HEK293 (cell line): ENCODE data around the gene KDM6A.

ENCODE experiments used
- CTCF ChIA-PET: fragments of 350-600 bp; formaldehyde crosslinking; extraction: SDS; loops from one replicate; lab custom pipeline; 2021; ENCODE audit warnings: antibody characterized with exemption; lab: Yijun Ruan, JAX
- POLR2A ChIA-PET: fragments of 300-600 bp; formaldehyde crosslinking; extraction: SDS; loops from one replicate; lab custom pipeline; 2020; ENCODE audit warnings: antibody characterized with exemption, inconsistent platforms; lab: Yijun Ruan, JAX
- H3K27ac ChIP-seq: fragments of 200-500 bp; sonication (Bioruptor generic); 2 replicates; pipeline ENCODE4 v1.5.1; 2014; ENCODE audit warnings: low read depth, low read length, control low read depth, inconsistent platforms; ENCODE audit errors: extremely low read depth
- H3K36me3 ChIP-seq, 2 experiments: fragments of 200-500 bp in 1 of 2; sonication (Bioruptor generic) in 1 of 2; 1 replicate in 1 of 2; 2 replicates in 1 of 2; pipeline ENCODE4 v1.5.1; 2014 to 2017; ENCODE audit warnings: inconsistent platforms in 2 of 2, low read length in 2 of 2; ENCODE audit not compliant: control insufficient read depth in 2 of 2, insufficient read depth in 1 of 2
- H3K4me1 ChIP-seq: fragments of 200-500 bp; sonication (Bioruptor generic); 2 replicates; pipeline ENCODE4 v1.5.1; 2014; ENCODE audit warnings: mild to moderate bottlenecking, low read length, inconsistent platforms; ENCODE audit not compliant: control insufficient read depth, insufficient read depth
- H3K4me3 ChIP-seq: 2 replicates; pipeline ENCODE4 v1.5.1; 2011; ENCODE audit warnings: low read depth, mild to moderate bottlenecking, control low read depth, low read length, moderate library complexity
- H3K9me3 ChIP-seq: fragments of 200-500 bp; sonication (Bioruptor generic); 2 replicates; pipeline ENCODE4 v1.5.1; 2014; ENCODE audit warnings: low read depth, low read length, inconsistent platforms; ENCODE audit not compliant: control insufficient read depth, insufficient read depth
- BCL11B ChIP-seq: fragments of 450-650 bp; formaldehyde crosslinking; IDR thresholded peaks from 2 replicates; pipeline ENCODE4 v1.5.1; 2016; ENCODE audit warnings: low read depth, missing biosample characterization, missing genetic modification characterization
- BCL6B ChIP-seq: fragments of 450-650 bp; formaldehyde crosslinking; IDR thresholded peaks from 2 replicates; pipeline ENCODE4 v1.5.1; 2017; ENCODE audit warnings: missing biosample characterization, missing genetic modification characterization
- EGR2 ChIP-seq: fragments of 450-650 bp; formaldehyde crosslinking; IDR thresholded peaks from 2 replicates; pipeline ENCODE4 v1.5.1; 2016; ENCODE audit warnings: low read depth, missing biosample characterization, missing genetic modification characterization
- HOXC10 ChIP-seq: sonication (generic); formaldehyde crosslinking; IDR thresholded peaks from 2 replicates; pipeline ENCODE4 v1.8.1; 2023; ENCODE audit warnings: mild to moderate bottlenecking, missing genetic modification reagents
- SCRT1 ChIP-seq: fragments of 450-650 bp; formaldehyde crosslinking; IDR thresholded peaks from 2 replicates; pipeline ENCODE4 v1.5.1; 2016; ENCODE audit warnings: missing biosample characterization, missing genetic modification characterization, borderline replicate concordance
- SETDB1 ChIP-seq: IDR thresholded peaks from one replicate; pipeline ENCODE4 v1.6.1; 2017; ENCODE audit warnings: mild to moderate bottlenecking, low read length, moderate library complexity, mixed read lengths; ENCODE audit not compliant: insufficient read length
- YY1 ChIP-seq: fragments of 450-650 bp; formaldehyde crosslinking; IDR thresholded peaks from 2 replicates; pipeline ENCODE4 v1.5.1; 2018; ENCODE audit warnings: missing biosample characterization, missing genetic modification characterization
- ZBTB11 ChIP-seq: fragments of 450-650 bp; formaldehyde crosslinking; conservative IDR thresholded peaks from 2 replicates; pipeline ENCODE4 v1.5.1; 2016; ENCODE audit warnings: low read depth, missing biosample characterization, missing genetic modification characterization
- ZNF132 ChIP-seq: fragments of 450-650 bp; formaldehyde crosslinking; IDR thresholded peaks from 2 replicates; pipeline ENCODE4 v1.5.1; 2017; ENCODE audit warnings: missing biosample characterization, missing genetic modification characterization, borderline replicate concordance
- ZNF211 ChIP-seq: fragments of 450-650 bp; formaldehyde crosslinking; IDR thresholded peaks from 2 replicates; pipeline ENCODE4 v1.5.1; 2016; ENCODE audit warnings: low read depth, missing biosample characterization, missing genetic modification characterization
- ZNF280D ChIP-seq: fragments of 450-650 bp; formaldehyde crosslinking; IDR thresholded peaks from 2 replicates; pipeline ENCODE4 v1.5.1; 2016; ENCODE audit warnings: missing biosample characterization, missing genetic modification characterization
- ZNF561 ChIP-seq: fragments of 450-650 bp; IDR thresholded peaks from 2 replicates; pipeline ENCODE4 v1.5.1; 2018; ENCODE audit warnings: missing biosample characterization, missing genetic modification characterization, borderline replicate concordance
- ZNF610 ChIP-seq: fragments of 450-650 bp; formaldehyde crosslinking; IDR thresholded peaks from 2 replicates; pipeline ENCODE4 v1.5.1; 2016; ENCODE audit warnings: missing biosample characterization, missing genetic modification characterization, borderline replicate concordance
- ZNF624 ChIP-seq: fragments of 450-650 bp; formaldehyde crosslinking; IDR thresholded peaks from 2 replicates; pipeline ENCODE4 v1.5.1; 2017; ENCODE audit warnings: missing biosample characterization, missing genetic modification characterization
- ZNF837 ChIP-seq: fragments of 450-650 bp; formaldehyde crosslinking; IDR thresholded peaks from 2 replicates; pipeline ENCODE4 v1.5.1; 2016; ENCODE audit warnings: missing biosample characterization, missing genetic modification characterization
- ZXDB ChIP-seq: fragments of 450-650 bp; formaldehyde crosslinking; IDR thresholded peaks from 2 replicates; pipeline ENCODE4 v1.5.1; 2016; ENCODE audit warnings: missing biosample characterization, missing genetic modification characterization
- TF ChIP-seq, protein P1 (sequence below): IDR thresholded peaks from 2 replicates; pipeline ENCODE4 v1.6.1; 2011; ENCODE audit warnings: mild to moderate bottlenecking, low read depth, low read length, borderline replicate concordance
- TF ChIP-seq, protein P2 (sequence below): fragments of 450-650 bp; formaldehyde crosslinking; conservative IDR thresholded peaks from 2 replicates; pipeline ENCODE4 v1.5.1; 2016; ENCODE audit warnings: low read depth, missing biosample characterization, missing genetic modification characterization

The KDM6A gene

DNA sequence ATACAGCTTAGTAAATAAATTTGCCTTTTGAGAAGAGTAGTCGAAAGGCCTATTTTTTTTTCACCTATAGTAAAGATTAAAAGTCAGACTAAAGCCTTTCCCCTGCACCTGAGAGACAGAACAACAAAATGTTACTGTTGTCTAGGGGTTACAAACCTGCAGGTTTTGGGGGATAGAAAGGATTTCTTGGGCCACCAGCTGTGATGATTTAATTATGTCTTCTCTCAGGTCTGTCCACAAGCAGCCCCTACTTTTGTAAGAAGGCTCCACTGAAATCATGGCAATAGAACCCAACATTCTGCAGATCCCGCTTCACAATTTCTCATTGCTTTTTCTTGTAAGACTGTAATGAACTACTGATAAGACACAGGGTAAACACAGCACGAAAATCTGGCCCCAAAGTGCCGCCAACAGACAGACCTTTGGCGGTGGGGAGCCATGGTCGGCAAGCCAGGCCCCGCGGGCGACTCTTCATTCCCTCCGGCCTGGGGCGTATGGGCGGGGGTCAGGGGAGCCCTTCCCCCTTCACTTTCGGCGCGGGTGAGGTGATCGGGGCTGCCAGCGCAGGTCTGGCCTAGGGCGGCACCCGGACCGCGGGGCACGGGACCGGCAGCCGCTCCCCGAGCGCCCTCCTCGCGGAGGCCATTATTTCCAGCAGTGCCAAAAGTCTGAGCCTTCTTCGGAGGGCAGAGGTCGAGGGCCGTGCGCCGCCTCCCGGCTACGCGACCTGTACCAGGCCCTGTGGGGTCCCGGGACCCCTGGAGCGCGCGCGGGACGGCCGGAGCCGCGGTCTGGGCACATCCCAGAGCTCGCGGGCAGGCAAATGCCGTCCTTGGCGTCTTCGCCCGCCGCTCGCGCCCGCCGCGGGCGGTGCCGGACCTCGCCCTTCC is 812 bp upstream of the KDM6A start (continued):
- no peak for TF ChIP-seq BCL6B (tag by site-specific recombination)
- TF ChIP-seq ZNF280D (tag by site-specific recombination), result no peak
- TF ChIP-seq ZNF132, result no peak
- TF ChIP-seq ZNF624 (tag by site-specific recombination), result no peak
- TF ChIP-seq SCRT1 (tag by site-specific recombination), result no peak
- TF ChIP-seq ZNF610 (tag by site-specific recombination), result no peak; the same call in 1 of the 2 replicates
- no peak for TF ChIP-seq ZNF837 (tag by site-specific recombination)
- no peak for TF ChIP-seq ZNF211 (tag by site-specific recombination)
- no peak for TF ChIP-seq ZNF561 (tag by site-specific recombination)
- TF ChIP-seq SETDB1, result no peak

DNA sequence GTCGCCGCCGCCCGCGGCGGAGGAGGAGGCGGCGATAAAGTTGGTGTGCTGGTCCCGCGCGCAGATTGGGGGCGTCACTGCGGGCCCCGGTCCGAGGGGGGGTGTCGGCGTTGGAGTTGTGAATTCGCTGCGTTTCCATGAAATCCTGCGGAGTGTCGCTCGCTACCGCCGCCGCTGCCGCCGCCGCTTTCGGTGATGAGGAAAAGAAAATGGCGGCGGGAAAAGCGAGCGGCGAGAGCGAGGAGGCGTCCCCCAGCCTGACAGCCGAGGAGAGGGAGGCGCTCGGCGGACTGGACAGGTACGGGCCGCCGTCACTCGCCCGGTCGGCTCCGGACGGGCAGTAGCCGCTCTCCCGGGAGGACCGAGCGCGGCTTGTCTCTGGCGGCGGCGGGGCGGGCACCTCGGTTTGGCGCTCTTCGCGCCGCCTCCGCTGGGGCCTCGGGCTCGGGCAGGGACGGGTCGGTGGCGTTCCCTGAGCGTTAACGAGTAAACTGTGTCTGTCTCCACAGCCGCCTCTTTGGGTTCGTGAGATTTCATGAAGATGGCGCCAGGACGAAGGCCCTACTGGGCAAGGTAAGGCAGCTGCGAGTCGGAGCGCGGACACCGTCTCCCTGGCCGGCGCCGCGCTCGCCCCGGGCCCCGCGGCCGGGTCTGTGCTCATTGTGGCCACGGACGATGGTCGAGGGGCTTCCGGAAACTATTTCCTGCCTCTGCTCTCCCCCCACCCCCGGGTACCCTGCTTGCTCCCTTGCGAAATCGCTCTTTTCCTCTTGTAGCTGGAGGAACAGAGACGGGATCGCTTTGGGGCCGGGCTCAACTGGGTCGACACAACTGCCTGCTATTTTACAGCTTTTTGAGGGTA is 658 bp downstream of the KDM6A start:
- Histone ChIP-seq H3K9me3 (no peaks in the 10 kb centered on the region), H3K4me3 (peak overlapping the region; percentile 94), H3K27ac (peak overlapping the region; percentile 99), H3K4me1 (no peaks in the 10 kb centered on the region), H3K36me3 (peaks cover 3 to 5% of the 10 kb centered on the region in 2 experiments)
- CTCF ChIA-PET, result interaction anchor here (1.0 kb wide), 1 partner anchor 195 kb away, joined by 4 read pairs; no protein-coding TSS in a partner anchor
- POLR2A ChIA-PET, result interaction anchor here (0.6 to 2.1 kb wide), 28 partner anchors 8 to 1512 kb away, joined by 3 to 13 read pairs (median 4); partner anchors contain the start of genes EFHC2 and FUNDC1
- TF ChIP-seq ZXDB (tag by site-specific recombination) (0 out of 2 replicates have a peak, but pooled peaks have one; percentile 18), ZBTB11 (tag by site-specific recombination) (peak; percentile 52; the same call in 1 of the 2 replicates), BCL11B (no peak), YY1 (tag by site-specific recombination) (peak; percentile 68), EGR2 (peak; percentile 8; the same call in 1 of the 2 replicates), HOXC10 (0 out of 2 replicates have a peak, but pooled peaks have one; percentile 17)
- TF ChIP-seq, protein P1, sequence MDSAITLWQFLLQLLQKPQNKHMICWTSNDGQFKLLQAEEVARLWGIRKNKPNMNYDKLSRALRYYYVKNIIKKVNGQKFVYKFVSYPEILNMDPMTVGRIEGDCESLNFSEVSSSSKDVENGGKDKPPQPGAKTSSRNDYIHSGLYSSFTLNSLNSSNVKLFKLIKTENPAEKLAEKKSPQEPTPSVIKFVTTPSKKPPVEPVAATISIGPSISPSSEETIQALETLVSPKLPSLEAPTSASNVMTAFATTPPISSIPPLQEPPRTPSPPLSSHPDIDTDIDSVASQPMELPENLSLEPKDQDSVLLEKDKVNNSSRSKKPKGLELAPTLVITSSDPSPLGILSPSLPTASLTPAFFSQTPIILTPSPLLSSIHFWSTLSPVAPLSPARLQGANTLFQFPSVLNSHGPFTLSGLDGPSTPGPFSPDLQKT, result no peak
- TF ChIP-seq, protein P2, sequence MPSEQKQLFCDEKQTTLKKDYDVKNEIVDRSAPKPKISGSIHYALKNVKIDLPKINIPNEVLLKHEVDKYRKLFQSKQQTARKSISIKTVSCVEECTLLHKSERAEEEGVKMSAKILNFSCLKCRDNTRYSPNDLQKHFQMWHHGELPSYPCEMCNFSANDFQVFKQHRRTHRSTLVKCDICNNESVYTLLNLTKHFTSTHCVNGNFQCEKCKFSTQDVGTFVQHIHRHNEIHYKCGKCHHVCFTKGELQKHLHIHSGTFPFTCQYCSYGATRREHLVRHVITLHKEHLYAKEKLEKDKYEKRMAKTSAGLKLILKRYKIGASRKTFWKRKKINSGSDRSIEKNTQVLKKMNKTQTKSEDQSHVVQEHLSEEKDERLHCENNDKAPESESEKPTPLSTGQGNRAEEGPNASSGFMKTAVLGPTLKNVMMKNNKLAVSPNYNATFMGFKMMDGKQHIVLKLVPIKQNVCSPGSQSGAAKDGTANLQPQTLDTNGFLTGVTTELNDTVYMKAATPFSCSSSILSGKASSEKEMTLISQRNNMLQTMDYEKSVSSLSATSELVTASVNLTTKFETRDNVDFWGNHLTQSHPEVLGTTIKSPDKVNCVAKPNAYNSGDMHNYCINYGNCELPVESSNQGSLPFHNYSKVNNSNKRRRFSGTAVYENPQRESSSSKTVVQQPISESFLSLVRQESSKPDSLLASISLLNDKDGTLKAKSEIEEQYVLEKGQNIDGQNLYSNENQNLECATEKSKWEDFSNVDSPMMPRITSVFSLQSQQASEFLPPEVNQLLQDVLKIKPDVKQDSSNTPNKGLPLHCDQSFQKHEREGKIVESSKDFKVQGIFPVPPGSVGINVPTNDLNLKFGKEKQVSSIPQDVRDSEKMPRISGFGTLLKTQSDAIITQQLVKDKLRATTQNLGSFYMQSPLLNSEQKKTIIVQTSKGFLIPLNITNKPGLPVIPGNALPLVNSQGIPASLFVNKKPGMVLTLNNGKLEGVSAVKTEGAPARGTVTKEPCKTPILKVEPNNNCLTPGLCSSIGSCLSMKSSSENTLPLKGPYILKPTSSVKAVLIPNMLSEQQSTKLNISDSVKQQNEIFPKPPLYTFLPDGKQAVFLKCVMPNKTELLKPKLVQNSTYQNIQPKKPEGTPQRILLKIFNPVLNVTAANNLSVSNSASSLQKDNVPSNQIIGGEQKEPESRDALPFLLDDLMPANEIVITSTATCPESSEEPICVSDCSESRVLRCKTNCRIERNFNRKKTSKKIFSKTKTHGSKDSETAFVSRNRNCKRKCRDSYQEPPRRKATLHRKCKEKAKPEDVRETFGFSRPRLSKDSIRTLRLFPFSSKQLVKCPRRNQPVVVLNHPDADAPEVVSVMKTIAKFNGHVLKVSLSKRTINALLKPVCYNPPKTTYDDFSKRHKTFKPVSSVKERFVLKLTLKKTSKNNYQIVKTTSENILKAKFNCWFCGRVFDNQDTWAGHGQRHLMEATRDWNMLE (tag by site-specific recombination), result no peak
